MV-4-11 (cell line): ENCODE data around the gene WDR38.
A peak's percentile ranks its signal among the peaks of the same experiment; 100 is the strongest.

Experiments
- DNase-seq: peaks from one replicate; lab custom pipeline; 2025; lab: John Stamatoyannopoulos, UW

WDR38 gene

DNA sequence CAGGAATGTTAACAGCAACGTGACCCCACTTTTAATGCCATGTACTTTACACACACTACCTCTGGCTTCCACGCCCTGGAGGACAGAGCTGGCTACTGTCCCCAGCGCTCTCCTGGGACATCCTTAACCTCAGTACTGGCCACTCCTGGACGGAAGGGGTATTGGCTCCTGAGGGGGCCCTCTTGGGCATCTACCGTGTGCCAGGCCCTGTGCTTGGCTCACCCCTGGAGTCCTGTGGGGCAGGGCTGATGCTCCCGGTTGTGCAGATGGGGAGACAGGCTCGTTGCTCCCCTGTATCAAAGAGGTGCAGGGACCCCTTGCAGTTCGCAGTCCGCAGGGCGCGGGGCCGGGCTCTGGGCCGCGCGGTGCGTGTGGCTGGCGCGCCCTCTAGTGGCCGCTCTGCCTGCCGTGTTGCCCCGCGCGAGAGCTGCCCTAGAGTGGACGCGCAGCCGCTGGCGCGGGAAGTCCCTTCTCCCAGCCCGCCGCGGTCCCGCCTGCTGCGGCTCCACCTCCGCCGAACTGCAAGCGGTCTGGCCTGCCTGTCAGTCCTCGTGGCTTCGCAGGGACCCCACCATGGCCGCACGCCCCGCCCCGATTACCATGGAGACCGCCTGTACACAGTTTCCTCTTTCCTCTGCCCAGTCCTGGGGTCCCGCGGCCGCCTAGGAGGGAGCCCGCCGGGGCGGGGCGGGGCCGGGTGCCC lies at the start of gene WDR38:
Gene WDR38, plus strand, starts transcription at position 632 of the 703 bp plus-strand sequence. CDS start 72 bp downstream, outside the sequence.
- DNase-seq, result peak; percentile 55

DNA sequence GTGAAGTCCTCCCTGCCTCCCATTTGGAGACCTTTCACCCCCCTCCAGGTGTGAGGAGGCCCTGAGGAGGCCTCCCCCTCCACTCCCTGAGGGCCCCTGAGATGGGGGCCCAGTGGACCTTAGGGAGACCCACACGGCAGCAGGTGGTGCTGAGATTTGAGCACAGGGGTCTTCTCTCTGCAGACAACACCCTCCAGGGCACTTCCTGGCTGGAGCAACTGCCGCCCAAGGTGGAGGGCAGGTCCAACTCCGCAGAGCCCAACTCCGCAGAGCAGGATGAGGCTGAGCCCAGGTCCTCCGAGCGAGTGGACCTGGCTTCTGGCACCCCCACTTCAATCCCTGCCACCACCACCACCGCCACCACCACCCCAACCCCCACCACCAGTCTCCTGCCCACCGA lies 49.3 kb upstream of the WDR38 start:
- no peak for DNase-seq

- DNase-seq, result no peak
Observed at GRCh38 chr9:124805186-124805585, 48.1 kb upstream of the WDR38 start.

DNA sequence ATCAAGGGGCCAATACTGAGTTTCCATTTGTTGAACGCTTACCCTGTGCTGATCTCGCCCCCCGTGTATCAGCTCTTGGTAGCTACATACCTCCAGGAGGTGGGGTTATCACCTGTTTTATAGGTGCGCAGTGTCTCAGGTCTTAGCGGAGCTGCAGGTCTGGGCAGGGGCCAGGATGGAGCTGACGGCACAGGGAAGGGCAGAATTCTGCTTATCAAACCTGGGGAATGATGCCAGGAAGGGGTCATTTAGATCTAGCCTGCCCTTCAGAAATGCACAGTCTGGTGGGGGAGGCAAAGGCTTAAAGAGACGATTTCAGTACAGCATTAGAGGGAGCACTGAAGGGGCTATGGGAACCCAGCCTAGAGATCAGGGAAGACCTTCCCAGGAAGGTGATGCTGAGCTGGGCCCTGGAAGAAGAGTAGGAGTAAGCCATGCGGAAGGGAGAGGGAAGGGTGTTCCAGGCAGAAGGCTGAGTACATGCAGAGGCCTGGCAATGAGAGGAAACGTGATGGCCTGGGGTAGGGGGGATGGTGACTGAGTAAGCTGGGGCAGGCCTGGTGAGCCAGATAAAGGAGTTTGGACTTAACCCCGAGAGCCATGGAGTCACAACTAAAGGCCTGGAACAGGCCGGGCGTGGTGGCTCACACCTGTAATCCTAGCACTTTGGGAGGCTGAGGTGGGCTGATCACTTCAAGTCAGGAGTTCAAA lies 44.9 kb upstream of the WDR38 start:
- DNase-seq, result no peak

GRCh38 chr9:124809211-124809610 lies 44.0 kb upstream of the WDR38 start:
- DNase-seq, result no peak

DNA sequence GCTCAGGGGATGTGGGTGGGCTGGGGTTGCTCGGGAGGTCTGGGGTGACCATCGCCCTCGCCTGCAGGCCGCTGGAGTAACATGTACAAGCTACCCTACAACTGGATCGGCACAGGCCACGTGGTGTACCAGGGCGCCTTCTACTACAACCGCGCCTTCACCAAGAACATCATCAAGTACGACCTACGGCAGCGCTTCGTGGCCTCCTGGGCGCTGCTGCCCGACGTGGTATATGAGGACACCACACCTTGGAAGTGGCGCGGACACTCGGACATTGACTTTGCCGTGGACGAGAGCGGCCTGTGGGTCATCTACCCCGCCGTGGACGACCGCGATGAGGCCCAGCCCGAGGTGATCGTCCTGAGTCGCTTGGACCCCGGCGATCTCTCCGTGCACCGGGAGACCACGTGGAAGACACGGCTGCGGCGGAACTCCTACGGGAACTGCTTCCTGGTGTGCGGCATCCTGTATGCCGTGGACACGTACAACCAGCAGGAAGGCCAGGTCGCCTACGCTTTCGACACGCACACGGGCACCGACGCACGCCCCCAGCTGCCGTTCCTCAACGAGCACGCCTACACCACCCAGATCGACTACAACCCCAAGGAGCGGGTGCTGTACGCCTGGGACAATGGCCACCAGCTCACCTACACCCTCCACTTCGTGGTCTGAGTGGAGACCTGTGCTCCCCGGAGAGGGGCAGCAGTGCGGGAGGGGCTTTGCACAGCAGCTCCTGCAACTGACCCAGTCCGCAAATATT lies 43.3 kb upstream of the WDR38 start:
- no peak for DNase-seq

GRCh38 chr9:124810663-124811355 lies 42.5 kb upstream of the WDR38 start:
- no peak for DNase-seq

GRCh38 chr9:124812441-124812876 lies 40.8 kb upstream of the WDR38 start:
- peak; percentile 55 for DNase-seq

DNA sequence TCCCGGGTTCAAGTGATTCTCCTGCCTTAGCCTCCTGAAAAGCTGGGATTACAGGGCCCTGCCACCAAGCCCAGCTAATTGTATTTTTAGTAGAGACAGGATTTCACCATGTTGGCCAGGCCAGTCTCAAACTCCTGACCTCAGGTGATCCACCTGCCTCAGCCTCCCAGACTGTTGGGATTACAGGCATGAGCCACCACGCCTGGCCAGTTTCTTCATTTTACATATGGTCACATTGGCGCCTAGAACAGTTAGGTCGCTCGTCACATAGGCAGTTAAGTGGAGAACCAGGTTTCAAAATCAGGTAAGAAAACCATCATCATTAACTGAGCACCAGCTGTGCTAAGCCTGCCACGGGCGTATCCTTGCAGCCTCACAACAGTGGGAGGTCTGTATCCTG lies 40.2 kb upstream of the WDR38 start:
- DNase-seq, result no peak

DNA sequence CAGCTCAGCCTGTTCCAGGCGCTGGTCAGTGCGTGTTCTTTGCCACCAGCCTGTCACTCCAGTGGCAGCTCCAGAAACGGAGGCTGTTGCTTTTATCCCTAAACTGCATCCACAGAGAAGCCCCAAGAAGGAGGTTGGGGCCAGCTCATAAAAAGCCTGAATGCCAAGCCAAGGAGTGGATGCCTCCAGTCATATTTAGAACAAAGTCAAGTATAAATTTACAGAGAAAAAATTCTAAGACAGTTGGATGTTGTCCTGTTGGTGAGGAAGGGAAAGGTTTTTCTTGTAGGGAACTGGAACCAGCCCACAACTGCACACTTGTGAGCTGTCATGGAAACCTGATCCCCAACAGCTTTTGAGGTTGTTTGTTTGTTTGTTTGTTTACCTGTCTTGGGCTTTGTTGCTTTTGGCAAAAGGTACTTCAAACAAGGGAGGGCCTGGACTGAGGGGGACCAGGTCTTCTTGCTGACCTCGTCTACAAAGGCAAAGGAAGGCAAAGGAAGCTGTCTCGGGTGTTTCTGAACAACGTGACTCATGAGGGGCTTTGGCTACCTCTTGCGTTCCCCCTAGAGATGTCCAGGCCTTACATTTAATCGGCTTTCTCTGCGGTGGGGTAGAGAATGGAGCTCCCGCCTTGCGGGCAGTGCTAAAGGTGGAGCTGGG lies 39.6 kb upstream of the WDR38 start:
- DNase-seq, result no peak

DNA sequence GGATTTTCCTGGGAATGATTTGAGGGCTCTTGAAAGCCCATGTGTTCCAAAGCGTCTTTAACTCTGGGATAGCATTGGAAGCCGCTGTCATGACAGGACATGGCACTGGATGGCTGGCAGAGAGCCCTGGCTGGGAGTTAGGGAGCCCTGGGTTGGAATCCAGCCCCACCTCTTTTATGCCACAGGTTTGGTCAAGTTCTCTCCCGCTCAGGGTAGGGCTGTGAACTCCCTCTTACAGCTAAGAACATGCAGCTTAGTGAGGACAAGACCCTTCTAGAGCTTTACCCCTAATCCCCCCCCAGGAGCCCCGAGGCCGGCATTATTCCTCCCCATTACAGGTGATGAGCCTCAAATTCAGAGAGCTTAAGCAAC lies 39.1 kb upstream of the WDR38 start:
- DNase-seq, result no peak

DNA sequence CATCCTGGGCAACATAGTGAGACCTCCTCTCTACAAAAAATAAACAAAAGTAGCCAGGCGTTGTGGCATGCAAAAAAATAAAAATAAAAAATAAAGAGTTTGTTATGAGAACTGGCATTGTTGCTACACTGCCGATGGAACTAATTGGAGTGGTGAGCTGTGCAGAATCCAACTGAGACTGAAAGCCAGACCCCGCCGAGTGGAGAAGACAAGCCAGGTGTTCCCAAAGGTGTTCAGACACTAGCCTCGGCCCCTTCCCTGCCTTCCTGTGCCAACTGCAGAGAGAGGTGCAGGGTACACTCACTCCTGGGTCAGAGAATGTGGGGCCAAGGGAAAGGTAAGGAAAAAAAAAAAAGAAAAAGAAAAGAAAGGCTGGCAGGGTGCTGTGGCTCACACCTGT lies 37.7 kb upstream of the WDR38 start:
- DNase-seq, result no peak

GRCh38 chr9:124818431-124819281 lies 34.6 kb upstream of the WDR38 start:
- DNase-seq, result peak; percentile 32

DNA sequence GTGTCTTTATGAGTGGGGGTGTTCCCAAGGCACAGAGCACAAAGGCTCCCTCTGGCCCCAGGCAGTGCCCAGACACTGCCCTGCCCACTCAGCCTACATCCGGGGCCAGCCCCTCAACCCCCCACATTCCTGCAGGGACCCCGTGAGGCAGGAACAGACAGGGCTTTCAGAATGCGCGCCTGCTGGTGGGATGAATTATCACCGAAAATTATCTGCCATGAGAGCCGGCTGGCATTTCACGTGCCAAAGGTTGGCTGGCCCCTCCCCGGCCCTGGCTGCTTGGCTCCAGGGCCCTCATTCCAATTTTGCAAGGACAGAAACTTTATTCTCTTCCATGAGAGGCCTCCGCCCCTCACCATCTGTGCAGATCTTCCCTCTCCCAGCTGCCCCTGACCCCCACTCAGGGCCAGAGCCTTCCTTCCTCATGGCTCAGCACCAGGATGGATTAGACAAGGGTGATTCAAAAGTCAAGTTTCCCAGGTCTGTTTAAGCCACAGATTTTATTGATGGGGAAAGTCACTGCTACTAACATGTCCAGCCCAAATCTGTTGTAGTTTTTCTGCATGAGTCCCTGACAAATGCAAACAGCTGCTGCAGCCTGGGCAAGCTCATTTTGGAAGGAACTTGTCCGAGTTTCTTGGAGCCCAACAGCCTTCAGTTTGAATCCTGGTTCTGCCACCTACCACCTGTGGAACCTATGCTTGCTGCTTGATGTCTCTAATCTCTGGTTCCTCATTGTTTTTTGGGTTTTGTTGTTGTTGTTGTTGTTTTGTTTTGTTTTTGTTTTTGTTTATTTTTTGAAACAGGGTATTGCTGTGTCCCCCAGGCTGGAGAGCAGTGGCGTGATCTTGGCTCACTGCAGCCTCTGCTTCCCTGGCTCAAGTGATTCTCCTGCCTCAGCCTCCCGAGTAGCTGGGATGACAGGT lies 32.3 kb upstream of the WDR38 start:
- DNase-seq, result no peak

GRCh38 chr9:124828489-124829333 lies 24.5 kb upstream of the WDR38 start:
- no peak for DNase-seq

DNA sequence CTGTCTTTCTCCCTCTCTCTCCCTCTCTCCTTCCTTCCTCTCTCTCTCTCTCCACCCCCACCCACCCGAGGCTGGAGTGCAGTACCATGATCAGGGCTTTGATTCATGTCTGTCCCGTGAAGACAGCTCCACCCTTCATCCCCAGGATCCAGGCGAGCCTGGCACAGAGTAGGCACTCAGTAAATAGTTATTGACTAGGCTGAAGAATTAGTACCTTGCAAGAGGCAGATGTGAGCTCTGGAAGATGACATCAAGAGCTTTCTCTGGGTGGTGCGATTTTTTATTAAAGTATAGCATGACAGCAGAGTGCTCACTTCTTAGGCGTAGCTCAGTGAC lies 24.0 kb upstream of the WDR38 start:
- no peak for DNase-seq

DNA sequence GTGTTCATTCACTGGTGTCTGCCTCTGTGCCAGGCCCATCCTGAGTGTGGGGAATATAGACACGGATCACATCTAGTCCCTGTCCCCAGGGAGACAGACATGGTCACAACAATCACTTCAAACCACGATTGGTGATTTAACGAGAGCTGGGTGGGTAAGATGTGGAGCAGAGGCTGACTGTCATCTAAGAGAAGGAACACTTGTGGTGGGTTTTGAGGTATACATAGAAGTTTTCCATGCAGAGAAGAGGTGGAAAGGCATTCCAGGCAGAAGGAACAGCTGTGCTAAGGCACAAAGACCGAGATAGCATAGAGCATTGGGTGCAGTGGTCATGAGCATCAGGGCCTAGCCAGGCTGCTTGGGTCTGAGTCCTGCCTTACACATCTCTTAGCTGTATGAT lies 22.7 kb upstream of the WDR38 start:
- DNase-seq, result no peak

DNA sequence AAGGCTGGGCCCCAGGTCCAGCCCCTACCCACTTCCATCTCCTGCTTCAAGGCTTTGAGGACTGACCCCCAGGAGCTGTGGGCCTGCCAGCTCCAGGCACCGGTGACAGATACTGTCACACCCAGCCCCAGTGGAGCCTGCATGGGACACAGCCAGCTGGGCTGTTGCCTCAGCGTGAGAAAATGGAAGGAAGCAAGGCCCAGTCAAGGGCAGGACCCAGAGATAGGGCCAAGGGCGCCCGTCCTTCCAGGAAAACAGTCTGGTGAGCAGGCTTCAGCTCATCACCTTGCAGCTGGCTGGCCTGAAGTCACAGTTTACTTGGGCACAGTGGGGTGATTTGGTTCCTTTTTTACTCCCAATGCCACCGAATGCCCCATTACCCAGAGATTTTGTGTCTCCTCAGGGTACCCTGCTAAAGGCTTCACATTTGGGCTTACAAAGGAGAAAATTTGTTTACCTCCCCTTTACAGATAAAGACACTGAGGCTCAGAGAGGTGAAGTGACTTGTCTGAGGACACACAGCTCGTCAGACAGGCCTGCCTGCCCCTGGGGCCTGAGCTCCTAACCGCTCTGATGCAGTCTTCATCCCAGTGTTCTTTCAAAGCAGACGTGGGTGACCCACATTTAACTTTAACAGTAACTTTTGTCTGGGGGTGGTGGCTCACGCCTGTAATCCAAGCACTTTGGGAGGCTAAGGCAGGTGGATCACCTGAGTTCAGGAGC lies 21.5 kb upstream of the WDR38 start:
- peak; percentile 15 for DNase-seq
